ENCODE data around the gene CORO6. TPM values are rescaled to one million over a fixed set of nuclear protein-coding genes. Genes with fewer than 3 reads are reported as not detected.

The CORO6 gene
- total and polyA plus RNA-seq, 2 of the 13 experiments (the other 11 are each of a cell fraction or from before 2014, with no cell fraction given): 0.42 to 0.82 TPM

GRCh38 chr17:29590411-29591145, 32.1 kb downstream of the CORO6 start (continued):
- TF ChIP-seq ZFP91 (CRISPR knock-in tag; IDR thresholded peaks at IDR 0.05; ENCODE audit: borderline replicate concordance) (no peak), PRDM4 (CRISPR knock-in tag; IDR thresholded peaks at IDR 0.05; ENCODE audit: borderline replicate concordance) (no peak), FOSL1 (CRISPR knock-in tag; IDR thresholded peaks at IDR 0.05; ENCODE audit: borderline replicate concordance) (no peak), YY1 (IDR thresholded peaks at IDR 0.05; ENCODE audit: insufficient read depth, insufficient replicate concordance, low read depth, low read length) (peak; percentile 0), ZNF761 (CRISPR knock-in tag; conservative IDR thresholded peaks at IDR 0.05) (0 out of 2 replicates have a peak, but pooled peaks have one; percentile 2), IRF2 (CRISPR knock-in tag; IDR thresholded peaks at IDR 0.05) (no peak), RBAK (CRISPR knock-in tag; IDR thresholded peaks at IDR 0.05) (peak; percentile 41; the same call in 1 of the 2 replicates), SKIL (CRISPR knock-in tag; IDR thresholded peaks at IDR 0.05; ENCODE audit: borderline replicate concordance) (0 out of 2 replicates have a peak, but pooled peaks have one; percentile 20), TOPORS (CRISPR knock-in tag; IDR thresholded peaks at IDR 0.05) (no peak), SP5 (CRISPR knock-in tag; IDR thresholded peaks at IDR 0.05; ENCODE audit: borderline replicate concordance, low read depth) (no peak), ZNF780A (CRISPR knock-in tag; IDR thresholded peaks at IDR 0.05) (no peak), SAFB2 (CRISPR knock-in tag; IDR thresholded peaks at IDR 0.05; ENCODE audit: borderline replicate concordance, low read depth) (no peak), ZNF839 (CRISPR knock-in tag; IDR thresholded peaks at IDR 0.05; ENCODE audit: borderline replicate concordance) (no peak)
- TF ChIP-seq, protein P1, sequence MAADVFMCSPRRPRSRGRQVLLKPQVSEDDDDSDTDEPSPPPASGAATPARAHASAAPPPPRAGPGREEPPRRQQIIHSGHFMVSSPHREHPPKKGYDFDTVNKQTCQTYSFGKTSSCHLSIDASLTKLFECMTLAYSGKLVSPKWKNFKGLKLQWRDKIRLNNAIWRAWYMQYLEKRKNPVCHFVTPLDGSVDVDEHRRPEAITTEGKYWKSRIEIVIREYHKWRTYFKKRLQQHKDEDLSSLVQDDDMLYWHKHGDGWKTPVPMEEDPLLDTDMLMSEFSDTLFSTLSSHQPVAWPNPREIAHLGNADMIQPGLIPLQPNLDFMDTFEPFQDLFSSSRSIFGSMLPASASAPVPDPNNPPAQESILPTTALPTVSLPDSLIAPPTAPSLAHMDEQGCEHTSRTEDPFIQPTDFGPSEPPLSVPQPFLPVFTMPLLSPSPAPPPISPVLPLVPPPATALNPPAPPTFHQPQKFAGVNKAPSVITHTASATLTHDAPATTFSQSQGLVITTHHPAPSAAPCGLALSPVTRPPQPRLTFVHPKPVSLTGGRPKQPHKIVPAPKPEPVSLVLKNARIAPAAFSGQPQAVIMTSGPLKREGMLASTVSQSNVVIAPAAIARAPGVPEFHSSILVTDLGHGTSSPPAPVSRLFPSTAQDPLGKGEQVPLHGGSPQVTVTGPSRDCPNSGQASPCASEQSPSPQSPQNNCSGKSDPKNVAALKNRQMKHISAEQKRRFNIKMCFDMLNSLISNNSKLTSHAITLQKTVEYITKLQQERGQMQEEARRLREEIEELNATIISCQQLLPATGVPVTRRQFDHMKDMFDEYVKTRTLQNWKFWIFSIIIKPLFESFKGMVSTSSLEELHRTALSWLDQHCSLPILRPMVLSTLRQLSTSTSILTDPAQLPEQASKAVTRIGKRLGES (CRISPR knock-in tag; IDR thresholded peaks at IDR 0.05; ENCODE audit: borderline replicate concordance): no peak
- TF ChIP-seq, protein P2, sequence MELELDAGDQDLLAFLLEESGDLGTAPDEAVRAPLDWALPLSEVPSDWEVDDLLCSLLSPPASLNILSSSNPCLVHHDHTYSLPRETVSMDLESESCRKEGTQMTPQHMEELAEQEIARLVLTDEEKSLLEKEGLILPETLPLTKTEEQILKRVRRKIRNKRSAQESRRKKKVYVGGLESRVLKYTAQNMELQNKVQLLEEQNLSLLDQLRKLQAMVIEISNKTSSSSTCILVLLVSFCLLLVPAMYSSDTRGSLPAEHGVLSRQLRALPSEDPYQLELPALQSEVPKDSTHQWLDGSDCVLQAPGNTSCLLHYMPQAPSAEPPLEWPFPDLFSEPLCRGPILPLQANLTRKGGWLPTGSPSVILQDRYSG (CRISPR knock-in tag; IDR thresholded peaks at IDR 0.05): 0 out of 2 replicates have a peak, but pooled peaks have one; percentile 72
